Endothelial cell of umbilical vein (primary cell): Measurements from ENCODE around the gene PAOX. TPM values are rescaled to one million over a fixed set of nuclear protein-coding genes. Genes with fewer than 3 reads are reported as not detected.

Source experiments
- BruUV-seq: library from RNA; stranded (reverse); fragments of 400-500 nt; replicated peaks from 2 replicates; lab custom pipeline; 2021; lab: Mats Ljungman, UMichigan
- CTCF ChIA-PET: fragments of 300-600, 350-600 bp; sonication (Branson Sonifier 250); formaldehyde crosslinking; loops from one replicate; lab custom pipeline; 2021; ENCODE audit warnings: antibody characterized with exemption, inconsistent platforms; lab: Charles Lee
- POLR2A ChIA-PET: fragments of 300-600, 350-600 bp; sonication (Branson Sonifier 250); formaldehyde crosslinking; loops from one replicate; lab custom pipeline; 2021; ENCODE audit warnings: antibody characterized with exemption, inconsistent platforms; lab: Charles Lee
- DNase-seq: peaks from one replicate; pipeline ENCODE4 v3.0.0-alpha.2; 2011; ENCODE audit warnings: low read depth, low spot score
- FAIRE-seq: peaks from 2 replicates; lab custom pipeline; 2011; peaks lifted over from hg19 to GRCh38; lab: Jason Lieb, UNC
- H2AFZ ChIP-seq: 2 replicates; pipeline ENCODE4 v1.6.0; 2012; ENCODE audit warnings: low read depth, low read length, control low read depth, inconsistent platforms
- H3K27ac ChIP-seq: 2 replicates; pipeline ENCODE4 v1.5.1; 2011; ENCODE audit warnings: low read depth, mild to moderate bottlenecking, control low read depth, low read length, moderate library complexity; ENCODE audit not compliant: insufficient read depth
- H3K27me3 ChIP-seq, 2 experiments: 2 replicates each; pipeline versions ENCODE4 v1.6.0 to v1.6.1; 2011; ENCODE audit warnings: low read length in 2 of 2, mixed read lengths in 1 of 2; ENCODE audit not compliant: control insufficient read depth in 2 of 2, insufficient read depth in 2 of 2
- H3K36me3 ChIP-seq, 2 experiments: 2 replicates in 1 of 2; 3 replicates in 1 of 2; pipeline ENCODE4 v1.5.1; 2011; ENCODE audit warnings: low read length in 2 of 2, mild to moderate bottlenecking in 1 of 2, moderate library complexity in 1 of 2; ENCODE audit not compliant: control insufficient read depth in 2 of 2, insufficient read depth in 2 of 2; ENCODE audit errors: extremely low read depth in 1 of 2
- H3K4me1 ChIP-seq: 3 replicates; pipeline ENCODE4 v1.5.1; 2011; ENCODE audit warnings: mild to moderate bottlenecking, low read length; ENCODE audit not compliant: control insufficient read depth, insufficient read depth; ENCODE audit errors: extremely low read depth
- H3K4me2 ChIP-seq: 2 replicates; pipeline ENCODE4 v1.6.1; 2011; ENCODE audit warnings: low read length, control low read depth, mixed read lengths; ENCODE audit not compliant: insufficient read depth
- H3K4me3 ChIP-seq, 3 experiments: fragments of 200-600 bp in 1 of 3; sonication (generic), shearing (Covaris generic) in 1 of 3; replicated peaks in 1 of 3; 2 replicates each; pipeline ENCODE4 v1.5.1; 2011 to 2016; ENCODE audit warnings: control low read depth in 3 of 3, low read length in 3 of 3, mild to moderate bottlenecking in 2 of 3, inconsistent platforms in 1 of 3, low read depth in 1 of 3, moderate library complexity in 1 of 3; ENCODE audit not compliant: insufficient read depth in 1 of 3
- H3K79me2 ChIP-seq: 2 replicates; pipeline ENCODE4 v1.6.0; 2012; ENCODE audit warnings: low read length, inconsistent platforms; ENCODE audit not compliant: control insufficient read depth, insufficient read depth
- H3K9ac ChIP-seq: replicated peaks from 2 replicates; pipeline ENCODE3; 2011; ENCODE audit warnings: low read length, control low read depth; ENCODE audit not compliant: insufficient read depth; ENCODE audit errors: extremely low read depth
- H3K9me1 ChIP-seq: replicated peaks from 3 replicates; pipeline ENCODE4 v1.6.0; 2011; ENCODE audit warnings: mild to moderate bottlenecking, low read length; ENCODE audit not compliant: control insufficient read depth, insufficient read depth; ENCODE audit errors: extremely low read depth
- H3K9me3 ChIP-seq: replicated peaks from 2 replicates; pipeline ENCODE4 v1.5.1; 2012; ENCODE audit warnings: low read length, inconsistent platforms; ENCODE audit not compliant: control insufficient read depth, insufficient read depth
- H4K20me1 ChIP-seq: replicated peaks from 2 replicates; pipeline ENCODE3; 2011; ENCODE audit warnings: mild to moderate bottlenecking, low read length; ENCODE audit not compliant: control insufficient read depth, insufficient read depth; ENCODE audit errors: extremely low read depth
- EZH2 ChIP-seq: IDR thresholded peaks from 2 replicates; pipeline ENCODE4 v1.6.1; 2012; ENCODE audit warnings: borderline replicate concordance, low read depth, mild to moderate bottlenecking, moderate library complexity, low read length, inconsistent platforms; ENCODE audit not compliant: severe bottlenecking
- FOS ChIP-seq: IDR thresholded peaks from 2 replicates; pipeline ENCODE4 v1.6.1; 2011; ENCODE audit warnings: mild to moderate bottlenecking, low read length, moderate library complexity, borderline replicate concordance; ENCODE audit not compliant: insufficient read depth
- GATA2 ChIP-seq: IDR thresholded peaks from 2 replicates; pipeline ENCODE4 v1.7.0; 2011; ENCODE audit warnings: low read depth, mild to moderate bottlenecking, moderate library complexity, mixed read lengths, low read length; ENCODE audit not compliant: insufficient read length, insufficient read depth
- JUN ChIP-seq: IDR thresholded peaks from 2 replicates; pipeline ENCODE4 v1.6.1; 2011; ENCODE audit warnings: borderline replicate concordance, low read depth; ENCODE audit not compliant: insufficient read length, insufficient read depth
- MYC ChIP-seq: IDR thresholded peaks from one replicate; pipeline ENCODE4 v1.6.1; 2011; ENCODE audit warnings: mild to moderate bottlenecking, low read depth, low read length
- POLR2A ChIP-seq: IDR thresholded peaks from 2 replicates; pipeline ENCODE4 v1.6.1; 2012; ENCODE audit warnings: low read depth, mild to moderate bottlenecking, control low read depth, low read length
- POLR2AphosphoS5 ChIP-seq: IDR thresholded peaks from 2 replicates; pipeline ENCODE4 v1.6.1; 2012; ENCODE audit warnings: low read depth, mild to moderate bottlenecking, control low read depth, low read length, moderate library complexity; ENCODE audit not compliant: insufficient read depth
- dilution Hi-C: fragments of 300-500 bp; cut with MboI; formaldehyde crosslinking; loops from one replicate; pipeline ENCODE4 v1.15.0; 2019; ENCODE audit warnings: low sequenced_read_pairs; ENCODE audit not compliant: extremely low pct_ligation_motif_present
- intact Hi-C: fragments of 100-400 bp; cut with micrococcal nuclease; formaldehyde crosslinking; loops from one replicate; pipeline ENCODE4 v1.10.0; 2022
- polyA plus RNA-seq, 4 experiments: library from polyadenylated mRNA; depleted of rRNA in 3 of 4; stranded (reverse) in 3 of 4; unstranded in 1 of 4; fragments of >200 nt; gene quantifications; 2 replicates each; pipeline versions ENCODE4 v1.2.1 to v1.2.3, GENCODE V29; 2011 to 2012; ENCODE audit warnings: missing spikeins in 1 of 4
- total RNA-seq: library from RNA; stranded (reverse); gene quantifications from 2 replicates; pipeline ENCODE4 v1.2.3, GENCODE V29; 2021
- TF ChIP-seq, protein P1 (sequence below): IDR thresholded peaks from 2 replicates; pipeline ENCODE4 v1.6.1; 2011; ENCODE audit not compliant: insufficient read depth, insufficient read length
- TF ChIP-seq, protein P2 (sequence below), 2 donors: IDR thresholded peaks; 1 replicate in 1 of 2; 2 replicates in 1 of 2; pipeline ENCODE4 v1.5.1; 2011; ENCODE audit warnings: low read length in 2 of 2, mild to moderate bottlenecking in 2 of 2, moderate library complexity in 2 of 2, control low read depth in 1 of 2, inconsistent platforms in 1 of 2, low read depth in 1 of 2; ENCODE audit not compliant: insufficient read depth in 1 of 2; ENCODE audit errors: extremely low read depth in 1 of 2

The PAOX gene
- total and polyA plus RNA-seq, 2 donors (not counting 3 experiments of a cell fraction or from before 2014, with no cell fraction given): 2.6 to 3.8 TPM

DNA sequence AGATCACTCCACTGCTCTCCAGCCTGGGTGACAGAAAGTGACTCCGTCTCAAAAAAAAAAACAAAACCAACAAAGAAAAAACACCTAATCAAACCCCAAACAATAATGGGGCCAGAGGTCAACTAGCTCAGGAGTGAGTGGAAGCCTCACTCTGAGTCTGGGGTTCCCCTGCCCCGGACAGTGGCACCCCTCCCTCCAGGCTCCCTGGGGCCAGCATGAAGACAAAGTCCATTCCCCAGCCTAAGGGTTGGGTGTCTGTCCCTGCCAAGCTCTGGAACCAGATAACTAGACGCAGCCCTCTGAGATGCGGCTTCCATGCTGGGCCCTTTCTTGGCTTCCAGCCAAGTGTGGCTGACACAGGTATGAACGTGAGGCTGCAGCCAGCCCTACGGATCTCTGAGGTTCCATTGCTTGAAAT is 19.5 kb upstream of the PAOX start:
- dilution Hi-C loops (no loop called here), intact Hi-C loops (no loop called here)
- CTCF ChIA-PET: interaction anchor here (1.2 kb wide), 1 partner anchor 19 kb away, joined by 3 read pairs; no protein-coding TSS in a partner anchor
- Histone ChIP-seq H3K27ac (no peak overlapping the region), H3K4me2 (no peak overlapping the region), H2AFZ (no peak overlapping the region), H3K79me2 (no peaks in the 10 kb centered on the region), H4K20me1 (no peaks in the 10 kb centered on the region), H3K9me3 (no peaks in the 10 kb centered on the region), H3K9me1 (no peaks in the 10 kb centered on the region), H3K9ac (no peak overlapping the region), H3K4me1 (peaks cover 3% of the 10 kb centered on the region), H3K36me3 (peaks cover 0 to 6% of the 10 kb centered on the region in 2 experiments), H3K4me3 (no peak overlapping the region), H3K27me3 (no peaks in the 10 kb centered on the region)
- POLR2A ChIA-PET: interaction anchor here (0.6 kb wide), 1 partner anchor 12 kb away, joined by 4 read pairs; the partner anchor contains the start of gene PRAP1
- no peak for FAIRE-seq
- TF ChIP-seq GATA2 (no peak), FOS (no peak), POLR2A (no peak), EZH2 (no peak), MYC (no peak), POLR2AphosphoS5 (no peak), JUN (no peak)
- TF ChIP-seq, protein P1, sequence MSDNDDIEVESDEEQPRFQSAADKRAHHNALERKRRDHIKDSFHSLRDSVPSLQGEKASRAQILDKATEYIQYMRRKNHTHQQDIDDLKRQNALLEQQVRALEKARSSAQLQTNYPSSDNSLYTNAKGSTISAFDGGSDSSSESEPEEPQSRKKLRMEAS: no peak
- TF ChIP-seq, protein P2, sequence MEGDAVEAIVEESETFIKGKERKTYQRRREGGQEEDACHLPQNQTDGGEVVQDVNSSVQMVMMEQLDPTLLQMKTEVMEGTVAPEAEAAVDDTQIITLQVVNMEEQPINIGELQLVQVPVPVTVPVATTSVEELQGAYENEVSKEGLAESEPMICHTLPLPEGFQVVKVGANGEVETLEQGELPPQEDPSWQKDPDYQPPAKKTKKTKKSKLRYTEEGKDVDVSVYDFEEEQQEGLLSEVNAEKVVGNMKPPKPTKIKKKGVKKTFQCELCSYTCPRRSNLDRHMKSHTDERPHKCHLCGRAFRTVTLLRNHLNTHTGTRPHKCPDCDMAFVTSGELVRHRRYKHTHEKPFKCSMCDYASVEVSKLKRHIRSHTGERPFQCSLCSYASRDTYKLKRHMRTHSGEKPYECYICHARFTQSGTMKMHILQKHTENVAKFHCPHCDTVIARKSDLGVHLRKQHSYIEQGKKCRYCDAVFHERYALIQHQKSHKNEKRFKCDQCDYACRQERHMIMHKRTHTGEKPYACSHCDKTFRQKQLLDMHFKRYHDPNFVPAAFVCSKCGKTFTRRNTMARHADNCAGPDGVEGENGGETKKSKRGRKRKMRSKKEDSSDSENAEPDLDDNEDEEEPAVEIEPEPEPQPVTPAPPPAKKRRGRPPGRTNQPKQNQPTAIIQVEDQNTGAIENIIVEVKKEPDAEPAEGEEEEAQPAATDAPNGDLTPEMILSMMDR (IDR thresholded peaks at IDR 0.05; ENCODE audit: extremely low read depth in 1 of 2, insufficient read depth in 1 of 2, low read depth in 1 of 2, low read length in 2 of 2): no peak
- no peak for DNase-seq
- BruUV-seq: no TSS peak
